Activated CD4-positive, alpha-beta T cell treated with anti-CD3 and anti-CD28 coated beads, Interleukin-2, amount 10 ng/mL, durations not matched to agents 24 days and 14 days (primary cell): ENCODE measurements around the gene PCGF6. TPM values are rescaled to one million over a fixed set of nuclear protein-coding genes. Genes with fewer than 3 reads are reported as not detected.
"Not testable (repeated sequence)": the region's sequence is repeated elsewhere in the genome, so short reads cannot be mapped to it uniquely, and the experiment has no call there.

Source experiments
- DNase-seq: peaks from one replicate; pipeline ENCODE4 v3.0.0; 2022
- H3K27ac Mint-ChIP-seq: one replicate; pipeline ENCODE4 v1.8.0; 2022; ENCODE audit warnings: mild to moderate bottlenecking, mixed read lengths
- H3K27me3 Mint-ChIP-seq: one replicate; pipeline ENCODE4 v1.8.0; 2022; ENCODE audit warnings: mixed read lengths
- H3K36me3 Mint-ChIP-seq: one replicate; pipeline ENCODE4 v1.8.0; 2022; ENCODE audit warnings: low read depth, mild to moderate bottlenecking, mixed read lengths
- H3K4me1 Mint-ChIP-seq: one replicate; pipeline ENCODE4 v1.8.0; 2021; ENCODE audit warnings: mixed read lengths
- H3K4me3 Mint-ChIP-seq: one replicate; pipeline ENCODE4 v1.8.0; 2022; ENCODE audit warnings: mild to moderate bottlenecking, moderate library complexity, mixed read lengths
- H3K9me3 Mint-ChIP-seq: one replicate; pipeline ENCODE4 v1.8.0; 2021; ENCODE audit warnings: mixed read lengths
- intact Hi-C: fragments of 100-400 bp; cut with micrococcal nuclease; formaldehyde crosslinking; loops from one replicate; pipeline ENCODE4 v1.15.1; 2023
- total RNA-seq: library from RNA; stranded (reverse); gene quantifications from 2 replicates; pipeline ENCODE4 v1.2.3, GENCODE V29; 2022

The PCGF6 gene
- total RNA-seq, 1 donor from 2014 or later, result 19.7 TPM

DNA sequence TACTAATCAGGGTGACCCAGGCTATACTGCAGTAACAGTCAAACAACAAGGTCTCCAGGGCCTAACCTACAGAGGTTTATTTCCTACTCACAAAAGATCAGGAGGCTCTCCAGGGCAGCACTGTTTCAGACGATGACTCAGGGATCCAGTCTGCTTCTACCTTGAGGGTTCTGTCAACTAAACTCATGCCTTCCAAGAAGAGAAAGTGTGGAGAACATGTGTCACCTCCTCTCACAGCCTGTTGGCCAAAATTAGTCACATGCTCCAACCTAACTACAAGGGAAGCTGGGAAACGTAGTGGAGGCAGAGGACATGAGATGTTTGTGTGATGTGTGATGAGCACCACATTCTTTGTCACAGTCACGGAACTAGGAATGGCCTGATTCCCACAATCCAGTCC is 88.7 kb downstream of the PCGF6 start:
- no peaks in the 10 kb centered on the region for H3K4me1 Mint-ChIP-seq
- no peak overlapping the region for H3K27ac Mint-ChIP-seq
- H3K9me3 Mint-ChIP-seq, result peaks cover 31% of the 10 kb centered on the region
- no peaks in the 10 kb centered on the region for H3K36me3 Mint-ChIP-seq
- H3K27me3 Mint-ChIP-seq, result peaks cover 16% of the 10 kb centered on the region
- DNase-seq, result no peak
- H3K4me3 Mint-ChIP-seq, result no peak overlapping the region
- intact Hi-C loops, result no loop called here

DNA sequence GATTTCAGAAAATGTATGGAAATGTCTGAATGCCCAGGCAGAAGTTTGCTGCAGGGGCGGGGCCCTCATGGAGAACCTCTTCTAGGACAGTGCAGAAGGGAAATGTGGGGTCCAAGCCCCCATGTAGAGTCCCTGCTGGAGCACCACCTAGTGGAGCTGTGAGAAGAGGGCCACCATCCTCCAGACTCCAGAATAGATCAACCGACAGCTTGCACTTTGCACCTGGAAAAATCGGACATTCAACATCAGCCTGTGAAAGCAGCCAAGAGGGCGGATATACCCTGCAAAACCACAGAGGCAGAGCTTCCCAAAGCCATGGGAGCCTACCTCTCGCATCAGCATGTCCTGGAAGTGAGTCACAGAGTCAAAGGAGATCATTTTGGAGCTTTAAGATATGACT is 91.0 kb downstream of the PCGF6 start:
- Mint-ChIP-seq H3K9me3 (peaks cover 26% of the 10 kb centered on the region), H3K27ac (no peak overlapping the region), H3K36me3 (no peaks in the 10 kb centered on the region), H3K4me1 (peaks cover under 1% of the 10 kb centered on the region), H3K4me3 (no peak overlapping the region), H3K27me3 (peaks cover 5% of the 10 kb centered on the region)
- intact Hi-C loops, result no loop called here
- DNase-seq, result no peak

GRCh38 chr10:103258928-103259327 is 92.0 kb downstream of the PCGF6 start:
- H3K4me3 Mint-ChIP-seq, H3K27me3 Mint-ChIP-seq, H3K4me1 Mint-ChIP-seq, H3K27ac Mint-ChIP-seq, intact Hi-C loops, DNase-seq, H3K36me3 Mint-ChIP-seq: not testable (repeated sequence)
- peaks cover 23% of the 10 kb centered on the region for H3K9me3 Mint-ChIP-seq

- no peak overlapping the region for H3K27ac Mint-ChIP-seq
Observed at GRCh38 chr10:103257812-103258211, 93.1 kb downstream of the PCGF6 start.

DNA sequence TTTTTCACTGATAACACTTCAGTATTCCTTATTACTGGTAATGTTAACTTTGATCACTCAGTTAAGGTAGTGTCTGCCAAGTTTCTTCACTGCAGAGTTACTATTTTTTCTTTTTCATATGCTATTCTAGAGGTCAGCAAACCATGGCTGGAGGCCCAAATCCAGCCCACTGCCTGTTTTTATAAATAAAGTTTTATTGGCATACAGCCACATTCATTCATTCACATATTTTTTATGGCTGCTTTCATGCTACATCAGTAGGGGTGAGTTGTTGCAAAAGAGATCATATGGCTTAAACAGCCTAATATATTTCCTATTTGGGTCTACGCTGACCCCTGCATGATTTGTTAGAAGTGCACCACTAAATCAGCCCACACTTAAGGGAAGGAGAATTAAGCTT is 94.3 kb downstream of the PCGF6 start:
- Mint-ChIP-seq H3K9me3 (peaks cover 19% of the 10 kb centered on the region), H3K4me3 (no peak overlapping the region), H3K27me3 (peaks cover 1% of the 10 kb centered on the region), H3K36me3 (no peaks in the 10 kb centered on the region), H3K4me1 (peaks cover 3% of the 10 kb centered on the region), H3K27ac (no peak overlapping the region)
- intact Hi-C loops, result no loop called here
- no peak for DNase-seq

More at GRCh38 chr10:103257812-103258211, 93.1 kb downstream of the PCGF6 start:
- peaks cover 3% of the 10 kb centered on the region for H3K4me1 Mint-ChIP-seq
- peaks cover 1% of the 10 kb centered on the region for H3K27me3 Mint-ChIP-seq
- intact Hi-C loops, result no loop called here
- no peaks in the 10 kb centered on the region for H3K36me3 Mint-ChIP-seq
- no peak overlapping the region for H3K4me3 Mint-ChIP-seq
- H3K9me3 Mint-ChIP-seq, result peaks cover 23% of the 10 kb centered on the region
- no peak for DNase-seq

DNA sequence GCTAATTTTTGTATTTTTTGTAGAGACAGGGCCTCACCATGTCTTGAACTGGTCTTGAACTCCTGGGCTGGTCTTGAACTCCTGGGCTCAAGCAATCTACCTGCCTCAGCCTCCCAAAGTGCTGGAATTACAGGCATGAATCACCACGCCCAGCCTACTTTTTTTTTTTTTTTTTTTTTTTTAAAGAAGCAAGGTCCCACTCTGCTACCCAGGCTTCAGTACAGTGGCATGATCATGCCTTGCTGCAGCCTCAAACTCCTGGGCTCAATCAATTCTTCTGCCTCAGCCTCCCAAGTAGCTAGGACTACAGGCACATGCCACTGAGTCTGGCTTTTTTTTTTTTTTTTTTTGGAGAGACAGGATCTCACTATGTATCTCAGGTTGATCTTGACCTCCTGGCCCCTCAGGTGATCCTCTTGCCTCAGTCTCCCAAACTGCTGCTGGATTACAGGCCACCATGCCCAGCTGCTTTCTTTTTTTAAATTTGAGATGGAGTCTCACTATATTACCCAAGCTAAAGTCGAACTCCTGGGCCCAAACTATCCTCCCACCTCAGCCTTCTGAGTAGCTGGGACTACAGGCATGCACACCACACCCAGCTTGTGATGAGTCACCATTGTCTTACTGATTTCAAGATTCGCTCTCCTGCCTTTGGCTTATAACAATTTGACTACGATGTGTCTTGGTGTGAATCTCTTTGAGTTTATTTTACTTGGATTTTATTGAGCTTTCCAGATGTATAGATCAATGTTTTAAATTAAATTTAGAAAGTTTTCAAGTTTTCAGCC is 96.2 kb downstream of the PCGF6 start:
- H3K27me3 Mint-ChIP-seq, result peaks cover 4% of the 10 kb centered on the region
- no peak for DNase-seq
- H3K36me3 Mint-ChIP-seq, result peaks cover 3% of the 10 kb centered on the region
- H3K27ac Mint-ChIP-seq, result no peak overlapping the region
- peaks cover 8% of the 10 kb centered on the region for H3K4me1 Mint-ChIP-seq
- no peak overlapping the region for H3K4me3 Mint-ChIP-seq
- H3K9me3 Mint-ChIP-seq, result peaks cover 12% of the 10 kb centered on the region
- intact Hi-C loops, result no loop called here

- H3K27me3 Mint-ChIP-seq, result peaks cover 4% of the 10 kb centered on the region
- H3K27ac Mint-ChIP-seq, result no peak overlapping the region
- peaks cover 8% of the 10 kb centered on the region for H3K9me3 Mint-ChIP-seq
- intact Hi-C loops, result no loop called here
- H3K4me3 Mint-ChIP-seq, result no peak overlapping the region
- peaks cover 3% of the 10 kb centered on the region for H3K36me3 Mint-ChIP-seq
- no peak for DNase-seq
- peaks cover 8% of the 10 kb centered on the region for H3K4me1 Mint-ChIP-seq
Observed at GRCh38 chr10:103254113-103254512, 96.8 kb downstream of the PCGF6 start.

Other genes with a start within 250 kb of the PCGF6 start
- 51.8 and 57.6 TPM in 2 replicates for gene NT5C2, start 157.9 kb downstream of the PCGF6 start, total RNA-seq
- not detected in 2 replicates for gene RPEL1, start 105.3 kb downstream of the PCGF6 start, total RNA-seq
- gene INA, start 74.0 kb downstream of the PCGF6 start, total RNA-seq, result 0.92 and 1.4 TPM in 2 replicates
- 11.9 and 12.1 TPM in 2 replicates for gene TAF5, start 16.8 kb upstream of the PCGF6 start, total RNA-seq
- gene ATP5MK, start 45.3 kb upstream of the PCGF6 start, total RNA-seq, result 477 and 504 TPM in 2 replicates
- 103 and 105 TPM in 2 replicates for gene PDCD11, start 45.5 kb upstream of the PCGF6 start, total RNA-seq
- gene CALHM2, start 101.2 kb upstream of the PCGF6 start, total RNA-seq, result 14.0 and 17.5 TPM in 2 replicates
- gene CALHM1, start 107.8 kb upstream of the PCGF6 start, total RNA-seq, result not detected in 2 replicates
- not detected in 2 replicates for gene CALHM3, start 128.1 kb upstream of the PCGF6 start, total RNA-seq
- gene NEURL1, start 142.6 kb upstream of the PCGF6 start, total RNA-seq, result 2.8 and 3.1 TPM in 2 replicates